HL-60 (cell line): ENCODE data around the gene CSNK1A1.

Source experiments
- DNase-seq, 2 experiments: peaks; one replicate each; pipeline ENCODE4 v3.0.0-alpha.2; 2010 to 2020; ENCODE audit warnings: low read depth in 1 of 2, low spot score in 1 of 2
- H3K27ac ChIP-seq: fragments of 250-450 bp; sonication (Bioruptor Pico); replicated peaks from 2 replicates; pipeline ENCODE4 v1.5.1; 2020; ENCODE audit warnings: mild to moderate bottlenecking, moderate library complexity
- H3K27me3 ChIP-seq: fragments of 250-450 bp; sonication (Bioruptor Pico); 2 replicates; pipeline ENCODE4 v1.5.1; 2021; ENCODE audit warnings: mild to moderate bottlenecking, moderate library complexity; ENCODE audit not compliant: insufficient read depth, poor library complexity, severe bottlenecking
- H3K4me3 ChIP-seq: replicated peaks from 2 replicates; pipeline ENCODE4 v1.5.1; 2011; ENCODE audit warnings: mild to moderate bottlenecking, control low read depth, low read length; ENCODE audit not compliant: insufficient read depth
- GABPA ChIP-seq: IDR thresholded peaks from 2 replicates; pipeline ENCODE4 v1.6.1; 2012; ENCODE audit warnings: low read depth
- POLR2AphosphoS5 ChIP-seq: IDR thresholded peaks from 2 replicates; pipeline ENCODE4 v1.6.1; 2012; ENCODE audit warnings: low read depth
- SPI1 ChIP-seq: IDR thresholded peaks from 2 replicates; pipeline ENCODE4 v1.6.1; 2012; ENCODE audit warnings: low read depth, mild to moderate bottlenecking, borderline replicate concordance
- TF ChIP-seq, protein P1 (sequence below): IDR thresholded peaks from one replicate; pipeline ENCODE4 v1.5.1; 2011; ENCODE audit warnings: low read length, control low read depth, inconsistent platforms; ENCODE audit not compliant: insufficient read depth
- TF ChIP-seq, protein P2 (sequence below): IDR thresholded peaks from 2 replicates; pipeline ENCODE4 v1.6.1; 2012; ENCODE audit warnings: low read depth; ENCODE audit not compliant: insufficient replicate concordance

CSNK1A1 gene

DNA sequence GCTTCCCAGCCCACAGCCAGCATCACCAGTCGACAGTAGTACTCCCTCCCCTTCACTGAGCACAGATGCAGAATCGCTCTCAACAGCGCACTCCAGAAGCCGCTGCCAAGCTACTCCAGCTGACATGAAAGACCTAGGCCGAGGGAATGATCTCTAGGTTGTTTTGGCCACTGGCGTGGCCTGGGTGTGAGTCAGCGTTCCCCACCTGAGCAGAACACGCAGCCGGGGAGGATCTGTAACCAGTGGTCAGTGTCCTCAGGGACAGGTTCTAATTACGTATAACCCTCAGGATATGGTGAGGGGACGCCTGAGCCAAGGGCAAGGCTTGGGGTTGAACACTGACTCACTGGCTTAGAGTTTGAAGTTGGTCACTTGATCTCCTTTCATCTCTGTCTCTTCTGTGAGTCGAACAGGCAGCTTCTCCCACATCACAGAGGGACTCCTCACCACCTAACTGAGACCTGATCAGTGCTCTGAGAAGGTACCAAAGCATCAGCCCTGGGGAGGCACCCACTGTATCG lies 95.3 kb downstream of the CSNK1A1 start:
- DNase-seq, result no peak
- TF ChIP-seq, protein P1, sequence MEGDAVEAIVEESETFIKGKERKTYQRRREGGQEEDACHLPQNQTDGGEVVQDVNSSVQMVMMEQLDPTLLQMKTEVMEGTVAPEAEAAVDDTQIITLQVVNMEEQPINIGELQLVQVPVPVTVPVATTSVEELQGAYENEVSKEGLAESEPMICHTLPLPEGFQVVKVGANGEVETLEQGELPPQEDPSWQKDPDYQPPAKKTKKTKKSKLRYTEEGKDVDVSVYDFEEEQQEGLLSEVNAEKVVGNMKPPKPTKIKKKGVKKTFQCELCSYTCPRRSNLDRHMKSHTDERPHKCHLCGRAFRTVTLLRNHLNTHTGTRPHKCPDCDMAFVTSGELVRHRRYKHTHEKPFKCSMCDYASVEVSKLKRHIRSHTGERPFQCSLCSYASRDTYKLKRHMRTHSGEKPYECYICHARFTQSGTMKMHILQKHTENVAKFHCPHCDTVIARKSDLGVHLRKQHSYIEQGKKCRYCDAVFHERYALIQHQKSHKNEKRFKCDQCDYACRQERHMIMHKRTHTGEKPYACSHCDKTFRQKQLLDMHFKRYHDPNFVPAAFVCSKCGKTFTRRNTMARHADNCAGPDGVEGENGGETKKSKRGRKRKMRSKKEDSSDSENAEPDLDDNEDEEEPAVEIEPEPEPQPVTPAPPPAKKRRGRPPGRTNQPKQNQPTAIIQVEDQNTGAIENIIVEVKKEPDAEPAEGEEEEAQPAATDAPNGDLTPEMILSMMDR, result no peak
- TF ChIP-seq, protein P2, sequence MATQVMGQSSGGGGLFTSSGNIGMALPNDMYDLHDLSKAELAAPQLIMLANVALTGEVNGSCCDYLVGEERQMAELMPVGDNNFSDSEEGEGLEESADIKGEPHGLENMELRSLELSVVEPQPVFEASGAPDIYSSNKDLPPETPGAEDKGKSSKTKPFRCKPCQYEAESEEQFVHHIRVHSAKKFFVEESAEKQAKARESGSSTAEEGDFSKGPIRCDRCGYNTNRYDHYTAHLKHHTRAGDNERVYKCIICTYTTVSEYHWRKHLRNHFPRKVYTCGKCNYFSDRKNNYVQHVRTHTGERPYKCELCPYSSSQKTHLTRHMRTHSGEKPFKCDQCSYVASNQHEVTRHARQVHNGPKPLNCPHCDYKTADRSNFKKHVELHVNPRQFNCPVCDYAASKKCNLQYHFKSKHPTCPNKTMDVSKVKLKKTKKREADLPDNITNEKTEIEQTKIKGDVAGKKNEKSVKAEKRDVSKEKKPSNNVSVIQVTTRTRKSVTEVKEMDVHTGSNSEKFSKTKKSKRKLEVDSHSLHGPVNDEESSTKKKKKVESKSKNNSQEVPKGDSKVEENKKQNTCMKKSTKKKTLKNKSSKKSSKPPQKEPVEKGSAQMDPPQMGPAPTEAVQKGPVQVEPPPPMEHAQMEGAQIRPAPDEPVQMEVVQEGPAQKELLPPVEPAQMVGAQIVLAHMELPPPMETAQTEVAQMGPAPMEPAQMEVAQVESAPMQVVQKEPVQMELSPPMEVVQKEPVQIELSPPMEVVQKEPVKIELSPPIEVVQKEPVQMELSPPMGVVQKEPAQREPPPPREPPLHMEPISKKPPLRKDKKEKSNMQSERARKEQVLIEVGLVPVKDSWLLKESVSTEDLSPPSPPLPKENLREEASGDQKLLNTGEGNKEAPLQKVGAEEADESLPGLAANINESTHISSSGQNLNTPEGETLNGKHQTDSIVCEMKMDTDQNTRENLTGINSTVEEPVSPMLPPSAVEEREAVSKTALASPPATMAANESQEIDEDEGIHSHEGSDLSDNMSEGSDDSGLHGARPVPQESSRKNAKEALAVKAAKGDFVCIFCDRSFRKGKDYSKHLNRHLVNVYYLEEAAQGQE, result no peak
- TF ChIP-seq POLR2AphosphoS5 (no peak), SPI1 (no peak), GABPA (no peak)
- Histone ChIP-seq H3K27ac (no peak overlapping the region), H3K4me3 (no peak overlapping the region), H3K27me3 (no peaks in the 10 kb centered on the region)

DNA sequence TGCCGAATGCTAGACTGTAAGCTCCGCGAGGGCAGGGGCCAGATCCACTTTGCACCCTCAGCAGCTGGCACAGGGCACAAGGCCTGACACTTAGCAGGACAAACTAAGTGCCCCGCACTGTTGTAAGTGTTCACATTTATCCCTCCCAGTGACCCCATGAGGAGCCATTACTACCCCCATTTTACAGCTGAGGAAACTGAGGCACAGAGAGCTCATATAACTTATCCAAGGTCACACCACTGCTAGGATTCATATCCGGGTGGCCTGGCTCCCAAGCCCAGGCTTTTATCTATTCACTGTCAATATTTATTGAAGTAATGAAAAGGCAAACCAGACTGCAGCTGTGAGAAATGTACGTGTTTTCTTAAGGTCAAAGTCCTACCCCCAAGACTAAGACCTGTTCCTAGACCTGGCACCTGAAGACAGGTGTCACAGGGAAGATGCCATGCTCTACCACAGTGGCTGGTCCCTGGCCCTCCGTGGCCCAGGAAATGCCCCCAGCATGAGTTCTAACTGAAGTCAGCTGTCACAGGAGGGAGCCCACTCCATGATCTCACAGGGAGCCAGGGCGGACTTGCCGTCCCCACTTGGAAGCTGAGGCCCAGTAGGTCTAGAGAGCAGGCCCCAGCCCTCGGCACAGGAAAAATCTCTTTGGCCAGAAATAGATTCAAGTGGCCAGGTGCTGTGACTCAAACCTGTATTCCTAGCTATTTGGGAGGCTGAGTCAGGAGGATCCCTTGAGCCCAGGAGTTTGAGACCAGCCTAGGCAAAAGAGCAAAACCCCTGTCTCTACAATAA lies 97.4 kb downstream of the CSNK1A1 start:
- H3K4me3 ChIP-seq, result no peak overlapping the region
- TF ChIP-seq POLR2AphosphoS5 (no peak), SPI1 (no peak)
- no peaks in the 10 kb centered on the region for H3K27me3 ChIP-seq
- H3K27ac ChIP-seq, result no peak overlapping the region
- no peak for DNase-seq

DNA sequence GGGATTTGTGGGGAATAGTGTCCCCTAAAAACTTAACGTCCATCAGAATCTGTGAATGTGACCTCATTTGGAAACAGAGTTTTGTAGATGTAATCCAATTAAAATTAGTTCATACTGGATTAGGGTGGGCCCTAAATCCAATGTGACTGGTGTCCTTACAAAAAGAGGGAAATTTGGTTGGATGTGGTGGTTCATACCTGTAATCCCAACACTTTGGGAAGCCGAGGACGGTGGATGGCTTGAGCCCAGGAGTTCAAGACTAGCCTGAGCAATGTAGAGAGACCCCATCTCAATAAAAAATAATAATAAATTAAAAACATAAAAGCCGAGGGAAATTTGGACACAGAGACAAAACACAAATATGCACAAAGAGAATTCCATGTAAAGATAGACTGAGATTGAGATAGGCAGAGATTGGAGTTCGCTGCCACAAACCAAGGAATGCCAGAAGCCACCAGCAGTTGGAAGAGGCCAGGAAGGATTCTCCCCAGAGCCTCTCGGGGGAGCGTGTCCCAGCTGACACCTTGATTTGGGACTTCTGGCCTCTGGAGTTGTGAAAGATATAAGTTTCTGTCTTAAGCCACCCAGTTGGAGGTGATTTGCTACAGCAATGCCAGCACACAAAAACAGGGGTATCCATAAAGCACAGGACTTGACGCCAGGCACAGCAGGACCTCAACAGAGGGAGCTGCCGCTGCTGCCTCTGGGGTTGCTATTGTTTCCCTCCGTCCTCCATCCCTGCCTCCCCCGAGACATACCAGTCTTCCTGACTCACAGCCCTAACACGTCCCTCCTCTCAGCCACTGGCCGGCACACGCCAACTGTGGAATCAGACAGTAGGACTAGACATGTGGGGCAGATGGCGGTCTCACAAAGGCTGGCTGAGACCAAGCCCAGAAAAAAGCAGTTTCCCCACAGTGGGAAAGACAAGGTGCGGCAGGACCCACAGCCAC lies 98.3 kb downstream of the CSNK1A1 start:
- Histone ChIP-seq H3K27me3 (no peaks in the 10 kb centered on the region), H3K27ac (no peak overlapping the region), H3K4me3 (no peak overlapping the region)
- TF ChIP-seq SPI1 (no peak), POLR2AphosphoS5 (no peak), GABPA (no peak)
- TF ChIP-seq, protein P1, result no peak
- TF ChIP-seq, protein P2, result no peak
- DNase-seq, result no peak
